Mesenchymal stem cell (in vitro differentiated cells and primary cell): ENCODE results near the gene MAP4K2.
A peak's percentile ranks its signal among the peaks of the same experiment; 100 is the strongest.

Experiments
- DNase-seq: peaks from one replicate; pipeline ENCODE4 v3.0.0-alpha.2; 2013
- H2AFZ ChIP-seq: one replicate; pipeline ENCODE4 v1.6.1; 2013; ENCODE audit warnings: low read depth, mild to moderate bottlenecking, control low read depth, inconsistent platforms, low read length, moderate library complexity
- H2AK5ac ChIP-seq: 2 replicates; pipeline ENCODE4 v1.6.1; 2013; ENCODE audit warnings: low read length, moderate library complexity, mild to moderate bottlenecking, inconsistent platforms; ENCODE audit not compliant: severe bottlenecking
- H2BK120ac ChIP-seq: one replicate; pipeline ENCODE4 v1.6.1; 2013; ENCODE audit warnings: low read depth, mild to moderate bottlenecking, inconsistent platforms, low read length, moderate library complexity
- H2BK12ac ChIP-seq, 2 experiments: one replicate each; pipeline ENCODE4 v1.6.1; 2013; ENCODE audit warnings: inconsistent platforms in 2 of 2, low read length in 2 of 2, mild to moderate bottlenecking in 2 of 2, moderate library complexity in 2 of 2, control low read depth in 1 of 2
- H2BK15ac ChIP-seq: one replicate; pipeline ENCODE4 v1.6.1; 2013; ENCODE audit warnings: mild to moderate bottlenecking, low read depth, inconsistent platforms; ENCODE audit not compliant: poor library complexity, severe bottlenecking
- H2BK5ac ChIP-seq: 2 replicates; pipeline ENCODE4 v1.6.1; 2013; ENCODE audit warnings: low read depth, mild to moderate bottlenecking, low read length, control low read depth, inconsistent platforms; ENCODE audit not compliant: poor library complexity, severe bottlenecking
- H3K14ac ChIP-seq, 2 experiments: one replicate each; pipeline ENCODE4 v1.6.1; 2013; ENCODE audit warnings: inconsistent platforms in 2 of 2, low read length in 2 of 2, control low read depth in 1 of 2, mild to moderate bottlenecking in 1 of 2, moderate library complexity in 1 of 2
- H3K18ac ChIP-seq, 2 experiments: one replicate each; pipeline ENCODE4 v1.6.1; 2013; ENCODE audit warnings: inconsistent platforms in 2 of 2, low read length in 2 of 2, control low read depth in 1 of 2, low read depth in 1 of 2, mild to moderate bottlenecking in 1 of 2
- H3K23ac ChIP-seq, 2 experiments: one replicate each; pipeline ENCODE4 v1.6.1; 2013; ENCODE audit warnings: inconsistent platforms in 2 of 2, low read length in 2 of 2, mild to moderate bottlenecking in 2 of 2, moderate library complexity in 2 of 2, control low read depth in 1 of 2
- H3K27ac ChIP-seq: 2 replicates; pipeline ENCODE4 v1.5.1; 2013; ENCODE audit warnings: mild to moderate bottlenecking, moderate library complexity, low read length, control low read depth, inconsistent platforms; ENCODE audit not compliant: poor library complexity, severe bottlenecking
- H3K27me3 ChIP-seq, 2 experiments: 2 replicates each; pipeline versions ENCODE4 v1.6.1 to v1.7.0; 2013; ENCODE audit warnings: low read length in 2 of 2, mild to moderate bottlenecking in 2 of 2, moderate library complexity in 2 of 2, control low read depth in 1 of 2, inconsistent platforms in 1 of 2; ENCODE audit not compliant: control insufficient read depth in 1 of 2, insufficient read depth in 1 of 2
- H3K36me3 ChIP-seq, 2 experiments: 2 replicates each; pipeline versions ENCODE4 v1.6.1 to v1.7.0; 2013; ENCODE audit warnings: low read length in 2 of 2, control low read depth in 1 of 2, inconsistent platforms in 1 of 2, low read depth in 1 of 2, mild to moderate bottlenecking in 1 of 2; ENCODE audit not compliant: insufficient read depth in 2 of 2, control insufficient read depth in 1 of 2
- H3K4ac ChIP-seq, 2 experiments: one replicate each; pipeline ENCODE4 v1.6.1; 2013; ENCODE audit warnings: inconsistent platforms in 2 of 2, low read length in 2 of 2, mild to moderate bottlenecking in 2 of 2, moderate library complexity in 2 of 2, control low read depth in 1 of 2, low read depth in 1 of 2
- H3K4me1 ChIP-seq: 2 replicates; pipeline ENCODE4 v1.6.1; 2013; ENCODE audit warnings: low read depth, low read length, control low read depth; ENCODE audit not compliant: control insufficient read depth, insufficient read depth
- H3K4me2 ChIP-seq: 2 replicates; pipeline ENCODE4 v1.6.1; 2013; ENCODE audit warnings: low read length, mild to moderate bottlenecking, inconsistent platforms; ENCODE audit not compliant: poor library complexity, severe bottlenecking
- H3K4me3 ChIP-seq, 2 experiments: 2 replicates each; pipeline versions ENCODE4 v1.5.1 to v1.7.0; 2013; ENCODE audit warnings: low read length in 2 of 2, mild to moderate bottlenecking in 2 of 2, control low read depth in 1 of 2, low read depth in 1 of 2; ENCODE audit not compliant: insufficient read depth in 1 of 2
- H3K79me1 ChIP-seq: replicated peaks from 2 replicates; pipeline ENCODE4 v1.6.1; 2013; ENCODE audit warnings: mild to moderate bottlenecking, control low read depth, low read length, inconsistent platforms; ENCODE audit not compliant: poor library complexity, severe bottlenecking
- H3K9ac ChIP-seq: 2 replicates; pipeline ENCODE4 v1.7.0; 2013; ENCODE audit warnings: mild to moderate bottlenecking, low read length, moderate library complexity
- H3K9me3 ChIP-seq: 2 replicates; pipeline ENCODE4 v1.7.0; 2013; ENCODE audit warnings: mild to moderate bottlenecking, low read length; ENCODE audit not compliant: control insufficient read depth
- H4K8ac ChIP-seq: one replicate; pipeline ENCODE4 v1.6.1; 2013; ENCODE audit warnings: inconsistent platforms, mild to moderate bottlenecking, low read length, moderate library complexity
- H4K91ac ChIP-seq: one replicate; pipeline ENCODE4 v1.6.1; 2013; ENCODE audit warnings: mild to moderate bottlenecking, low read length, inconsistent platforms
- WGBS: methylation state at CpG from one replicate; pipeline ENCODE4 v1.1.7; 2013; ENCODE audit warnings: mixed read lengths; 5-methylcytosine and 5-hydroxymethylcytosine counted together

MAP4K2 gene

GRCh38 chr11:64834723-64835615 lies 32.0 kb upstream of the MAP4K2 start:
- H3K79me1 ChIP-seq, result no peaks in the 10 kb centered on the region
- no peak overlapping the region for H3K27ac ChIP-seq
- no peak overlapping the region for H4K8ac ChIP-seq
- H2BK15ac ChIP-seq, result no peak overlapping the region
- H3K18ac ChIP-seq, result no peak overlapping the region
- DNase-seq, result no peak
- H3K36me3 ChIP-seq, result peaks cover 0 to 65% of the 10 kb centered on the region in 2 experiments
- no peak overlapping the region for H2AFZ ChIP-seq
- H3K23ac ChIP-seq, result no peak overlapping the region
- H3K27me3 ChIP-seq, result peaks cover 0 to 7% of the 10 kb centered on the region in 2 experiments
- H4K91ac ChIP-seq, result no peak overlapping the region
- H3K9ac ChIP-seq, result no peak overlapping the region
- no peak overlapping the region for H2BK120ac ChIP-seq
- no peak overlapping the region for H2BK5ac ChIP-seq
- H3K4me1 ChIP-seq, result peaks cover 15% of the 10 kb centered on the region
- H3K4ac ChIP-seq, result no peak overlapping the region
- no peak overlapping the region for H3K4me3 ChIP-seq
- H2AK5ac ChIP-seq, result peak overlapping the region; percentile 21
- H3K9me3 ChIP-seq, result no peaks in the 10 kb centered on the region
- H3K4me2 ChIP-seq, result no peak overlapping the region
- H2BK12ac ChIP-seq, result no peak overlapping the region
- H3K14ac ChIP-seq, result no peak overlapping the region
- WGBS, result 84% methylated on average over 29 of the region's 29 CpGs

- H3K9me3 ChIP-seq, result no peaks in the 10 kb centered on the region
- 94% methylated on average over 25 of the region's 25 CpGs for WGBS
- H3K79me1 ChIP-seq, result no peaks in the 10 kb centered on the region
- no peak overlapping the region for H3K27ac ChIP-seq
- no peak overlapping the region for H3K23ac ChIP-seq
- no peak overlapping the region for H3K9ac ChIP-seq
- no peak overlapping the region for H3K4me2 ChIP-seq
- no peak for DNase-seq
- no peak overlapping the region for H3K4me3 ChIP-seq
- no peak overlapping the region for H2BK15ac ChIP-seq
- no peak overlapping the region for H3K4ac ChIP-seq
- peaks cover 0 to 65% of the 10 kb centered on the region in 2 experiments for H3K36me3 ChIP-seq
- no peak overlapping the region for H2BK5ac ChIP-seq
- H2AK5ac ChIP-seq, result no peak overlapping the region
- no peak overlapping the region for H4K8ac ChIP-seq
- H2BK120ac ChIP-seq, result no peak overlapping the region
- no peak overlapping the region for H3K14ac ChIP-seq
- H2AFZ ChIP-seq, result no peak overlapping the region
- no peak overlapping the region for H4K91ac ChIP-seq
- H3K4me1 ChIP-seq, result peaks cover 13% of the 10 kb centered on the region
- H2BK12ac ChIP-seq, result no peak overlapping the region
- no peak overlapping the region for H3K18ac ChIP-seq
- peaks cover 0 to 7% of the 10 kb centered on the region in 2 experiments for H3K27me3 ChIP-seq
These were observed 31.2 kb upstream of the MAP4K2 start for GRCh38 chr11:64834031-64834722.

GRCh38 chr11:64833509-64833908 lies 30.5 kb upstream of the MAP4K2 start:
- H3K4me2 ChIP-seq, result no peak overlapping the region
- no peaks in the 10 kb centered on the region for H3K9me3 ChIP-seq
- no peak overlapping the region for H3K4ac ChIP-seq
- no peak overlapping the region for H2BK5ac ChIP-seq
- DNase-seq, result no peak
- peaks cover 0 to 7% of the 10 kb centered on the region in 2 experiments for H3K27me3 ChIP-seq
- no peak overlapping the region for H3K18ac ChIP-seq
- no peak overlapping the region for H3K14ac ChIP-seq
- H3K27ac ChIP-seq, result no peak overlapping the region
- no peak overlapping the region for H3K4me3 ChIP-seq
- no peak overlapping the region for H2AFZ ChIP-seq
- H2AK5ac ChIP-seq, result no peak overlapping the region
- H4K8ac ChIP-seq, result no peak overlapping the region
- peaks cover 0 to 60% of the 10 kb centered on the region in 2 experiments for H3K36me3 ChIP-seq
- no peak overlapping the region for H2BK120ac ChIP-seq
- H2BK15ac ChIP-seq, result no peak overlapping the region
- no peak overlapping the region for H3K23ac ChIP-seq
- H3K79me1 ChIP-seq, result no peaks in the 10 kb centered on the region
- 97% methylated on average over 3 of the region's 10 CpGs for WGBS
- no peak overlapping the region for H3K9ac ChIP-seq
- H3K4me1 ChIP-seq, result peaks cover 13% of the 10 kb centered on the region
- no peak overlapping the region for H2BK12ac ChIP-seq
- H4K91ac ChIP-seq, result no peak overlapping the region

GRCh38 chr11:64833198-64833502 lies 30.1 kb upstream of the MAP4K2 start:
- H3K18ac ChIP-seq, result no peak overlapping the region
- H4K8ac ChIP-seq, result no peak overlapping the region
- peaks cover 0 to 7% of the 10 kb centered on the region in 2 experiments for H3K27me3 ChIP-seq
- no peak overlapping the region for H3K14ac ChIP-seq
- no peak for DNase-seq
- H2AK5ac ChIP-seq, result no peak overlapping the region
- 95% methylated on average over 12 of the region's 12 CpGs for WGBS
- H3K36me3 ChIP-seq, result peaks cover 0 to 57% of the 10 kb centered on the region in 2 experiments
- H3K4me1 ChIP-seq, result peaks cover 13% of the 10 kb centered on the region
- H3K4ac ChIP-seq, result no peak overlapping the region
- H3K27ac ChIP-seq, result no peak overlapping the region
- no peak overlapping the region for H3K4me3 ChIP-seq
- H2BK15ac ChIP-seq, result no peak overlapping the region
- H4K91ac ChIP-seq, result no peak overlapping the region
- H3K79me1 ChIP-seq, result no peaks in the 10 kb centered on the region
- no peak overlapping the region for H3K4me2 ChIP-seq
- H2BK5ac ChIP-seq, result no peak overlapping the region
- no peak overlapping the region for H3K9ac ChIP-seq
- no peak overlapping the region for H2AFZ ChIP-seq
- no peak overlapping the region for H2BK120ac ChIP-seq
- H3K23ac ChIP-seq, result no peak overlapping the region
- H2BK12ac ChIP-seq, result no peak overlapping the region
- H3K9me3 ChIP-seq, result no peaks in the 10 kb centered on the region
